HL-60 (cell line): Measurements from ENCODE around the gene TARDBP.

ENCODE experiments used
- DNase-seq, 2 experiments: peaks; one replicate each; pipeline ENCODE4 v3.0.0-alpha.2; 2010 to 2020; ENCODE audit warnings: low read depth in 1 of 2, low spot score in 1 of 2
- H3K27ac ChIP-seq: fragments of 250-450 bp; sonication (Bioruptor Pico); replicated peaks from 2 replicates; pipeline ENCODE4 v1.5.1; 2020; ENCODE audit warnings: mild to moderate bottlenecking, moderate library complexity
- H3K27me3 ChIP-seq: fragments of 250-450 bp; sonication (Bioruptor Pico); 2 replicates; pipeline ENCODE4 v1.5.1; 2021; ENCODE audit warnings: mild to moderate bottlenecking, moderate library complexity; ENCODE audit not compliant: insufficient read depth, poor library complexity, severe bottlenecking
- H3K4me3 ChIP-seq: replicated peaks from 2 replicates; pipeline ENCODE4 v1.5.1; 2011; ENCODE audit warnings: mild to moderate bottlenecking, control low read depth, low read length; ENCODE audit not compliant: insufficient read depth
- GABPA ChIP-seq: IDR thresholded peaks from 2 replicates; pipeline ENCODE4 v1.6.1; 2012; ENCODE audit warnings: low read depth
- POLR2AphosphoS5 ChIP-seq: IDR thresholded peaks from 2 replicates; pipeline ENCODE4 v1.6.1; 2012; ENCODE audit warnings: low read depth
- SPI1 ChIP-seq: IDR thresholded peaks from 2 replicates; pipeline ENCODE4 v1.6.1; 2012; ENCODE audit warnings: low read depth, mild to moderate bottlenecking, borderline replicate concordance
- long read RNA-seq: library from polyadenylated mRNA; unstranded; transcript quantifications from one replicate; pipeline ENCODE4 v2.0.0, GENCODE V29; 2020
- TF ChIP-seq, protein P1 (sequence below): IDR thresholded peaks from one replicate; pipeline ENCODE4 v1.5.1; 2011; ENCODE audit warnings: low read length, control low read depth, inconsistent platforms; ENCODE audit not compliant: insufficient read depth
- TF ChIP-seq, protein P2 (sequence below): IDR thresholded peaks from 2 replicates; pipeline ENCODE4 v1.6.1; 2012; ENCODE audit warnings: low read depth; ENCODE audit not compliant: insufficient replicate concordance

Gene TARDBP
- long read RNA-seq, full-length matches to known transcripts, result 522 of 579 reads
- long read RNA-seq, partial matches to known transcripts, result 13 of 579 reads
- long read RNA-seq, other reads (novel, unspliced or antisense), result 44 of 579 reads

DNA sequence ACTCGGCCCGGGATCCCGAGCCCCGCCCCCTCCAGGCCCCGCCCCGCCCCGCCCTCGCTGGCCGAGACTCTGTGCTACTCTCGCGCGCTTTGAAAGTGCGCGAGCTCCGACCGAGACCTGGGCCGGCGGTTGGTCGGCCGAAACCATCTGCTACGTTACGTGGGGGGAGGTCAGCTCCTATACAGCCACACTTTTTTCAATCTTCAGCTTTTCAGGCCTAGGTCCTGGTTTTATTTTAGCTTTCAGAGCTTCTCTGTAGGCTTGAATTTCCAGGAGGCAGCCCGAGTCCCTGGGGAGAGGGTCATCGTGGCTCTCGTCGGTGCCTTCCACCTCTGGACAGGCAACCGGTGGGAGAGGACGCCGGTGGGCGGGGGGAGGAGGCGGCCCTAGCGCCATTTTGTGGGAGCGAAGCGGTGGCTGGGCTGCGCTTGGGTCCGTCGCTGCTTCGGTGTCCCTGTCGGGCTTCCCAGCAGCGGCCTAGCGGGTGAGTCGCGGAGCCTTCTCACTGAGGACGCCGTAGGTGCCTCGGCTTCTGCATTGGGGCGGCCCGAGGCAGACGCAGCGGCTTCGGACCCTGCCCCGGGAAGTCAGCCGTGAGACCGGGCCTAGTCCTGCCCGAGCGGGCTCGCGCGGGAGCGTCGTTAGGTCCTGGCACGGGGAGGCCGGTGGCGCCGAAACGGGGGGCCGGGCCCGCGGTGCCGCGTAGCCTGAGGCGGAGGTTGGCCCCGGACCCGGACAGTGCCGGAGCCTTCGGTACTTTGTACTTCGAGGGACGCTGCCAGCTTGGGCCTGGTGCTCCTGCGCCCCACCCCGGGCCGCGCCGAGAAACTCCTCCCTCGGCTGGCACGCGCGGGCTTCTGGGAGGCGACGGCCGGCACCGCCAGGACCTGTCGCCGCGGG, at the start of gene TARDBP:
Gene TARDBP, plus strand, starts transcription at position 395 of the 900 bp plus-strand sequence. CDS start 1,074 bp downstream, outside the sequence.
- peak within 1 kb of the TSS; percentile 87 for H3K4me3 ChIP-seq
- TF ChIP-seq, protein P1, sequence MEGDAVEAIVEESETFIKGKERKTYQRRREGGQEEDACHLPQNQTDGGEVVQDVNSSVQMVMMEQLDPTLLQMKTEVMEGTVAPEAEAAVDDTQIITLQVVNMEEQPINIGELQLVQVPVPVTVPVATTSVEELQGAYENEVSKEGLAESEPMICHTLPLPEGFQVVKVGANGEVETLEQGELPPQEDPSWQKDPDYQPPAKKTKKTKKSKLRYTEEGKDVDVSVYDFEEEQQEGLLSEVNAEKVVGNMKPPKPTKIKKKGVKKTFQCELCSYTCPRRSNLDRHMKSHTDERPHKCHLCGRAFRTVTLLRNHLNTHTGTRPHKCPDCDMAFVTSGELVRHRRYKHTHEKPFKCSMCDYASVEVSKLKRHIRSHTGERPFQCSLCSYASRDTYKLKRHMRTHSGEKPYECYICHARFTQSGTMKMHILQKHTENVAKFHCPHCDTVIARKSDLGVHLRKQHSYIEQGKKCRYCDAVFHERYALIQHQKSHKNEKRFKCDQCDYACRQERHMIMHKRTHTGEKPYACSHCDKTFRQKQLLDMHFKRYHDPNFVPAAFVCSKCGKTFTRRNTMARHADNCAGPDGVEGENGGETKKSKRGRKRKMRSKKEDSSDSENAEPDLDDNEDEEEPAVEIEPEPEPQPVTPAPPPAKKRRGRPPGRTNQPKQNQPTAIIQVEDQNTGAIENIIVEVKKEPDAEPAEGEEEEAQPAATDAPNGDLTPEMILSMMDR, result no peak
- TF ChIP-seq SPI1, result no peak
- TF ChIP-seq POLR2AphosphoS5, result peak; percentile 93
- TF ChIP-seq, protein P2, sequence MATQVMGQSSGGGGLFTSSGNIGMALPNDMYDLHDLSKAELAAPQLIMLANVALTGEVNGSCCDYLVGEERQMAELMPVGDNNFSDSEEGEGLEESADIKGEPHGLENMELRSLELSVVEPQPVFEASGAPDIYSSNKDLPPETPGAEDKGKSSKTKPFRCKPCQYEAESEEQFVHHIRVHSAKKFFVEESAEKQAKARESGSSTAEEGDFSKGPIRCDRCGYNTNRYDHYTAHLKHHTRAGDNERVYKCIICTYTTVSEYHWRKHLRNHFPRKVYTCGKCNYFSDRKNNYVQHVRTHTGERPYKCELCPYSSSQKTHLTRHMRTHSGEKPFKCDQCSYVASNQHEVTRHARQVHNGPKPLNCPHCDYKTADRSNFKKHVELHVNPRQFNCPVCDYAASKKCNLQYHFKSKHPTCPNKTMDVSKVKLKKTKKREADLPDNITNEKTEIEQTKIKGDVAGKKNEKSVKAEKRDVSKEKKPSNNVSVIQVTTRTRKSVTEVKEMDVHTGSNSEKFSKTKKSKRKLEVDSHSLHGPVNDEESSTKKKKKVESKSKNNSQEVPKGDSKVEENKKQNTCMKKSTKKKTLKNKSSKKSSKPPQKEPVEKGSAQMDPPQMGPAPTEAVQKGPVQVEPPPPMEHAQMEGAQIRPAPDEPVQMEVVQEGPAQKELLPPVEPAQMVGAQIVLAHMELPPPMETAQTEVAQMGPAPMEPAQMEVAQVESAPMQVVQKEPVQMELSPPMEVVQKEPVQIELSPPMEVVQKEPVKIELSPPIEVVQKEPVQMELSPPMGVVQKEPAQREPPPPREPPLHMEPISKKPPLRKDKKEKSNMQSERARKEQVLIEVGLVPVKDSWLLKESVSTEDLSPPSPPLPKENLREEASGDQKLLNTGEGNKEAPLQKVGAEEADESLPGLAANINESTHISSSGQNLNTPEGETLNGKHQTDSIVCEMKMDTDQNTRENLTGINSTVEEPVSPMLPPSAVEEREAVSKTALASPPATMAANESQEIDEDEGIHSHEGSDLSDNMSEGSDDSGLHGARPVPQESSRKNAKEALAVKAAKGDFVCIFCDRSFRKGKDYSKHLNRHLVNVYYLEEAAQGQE, result peak; percentile 58
- no peak for TF ChIP-seq GABPA
- H3K27ac ChIP-seq, result peak within 1 kb of the TSS; percentile 100
- DNase-seq, result peak; percentile 84 to 89
- H3K27me3 ChIP-seq, result no peaks in the 10 kb centered on the region

DNA sequence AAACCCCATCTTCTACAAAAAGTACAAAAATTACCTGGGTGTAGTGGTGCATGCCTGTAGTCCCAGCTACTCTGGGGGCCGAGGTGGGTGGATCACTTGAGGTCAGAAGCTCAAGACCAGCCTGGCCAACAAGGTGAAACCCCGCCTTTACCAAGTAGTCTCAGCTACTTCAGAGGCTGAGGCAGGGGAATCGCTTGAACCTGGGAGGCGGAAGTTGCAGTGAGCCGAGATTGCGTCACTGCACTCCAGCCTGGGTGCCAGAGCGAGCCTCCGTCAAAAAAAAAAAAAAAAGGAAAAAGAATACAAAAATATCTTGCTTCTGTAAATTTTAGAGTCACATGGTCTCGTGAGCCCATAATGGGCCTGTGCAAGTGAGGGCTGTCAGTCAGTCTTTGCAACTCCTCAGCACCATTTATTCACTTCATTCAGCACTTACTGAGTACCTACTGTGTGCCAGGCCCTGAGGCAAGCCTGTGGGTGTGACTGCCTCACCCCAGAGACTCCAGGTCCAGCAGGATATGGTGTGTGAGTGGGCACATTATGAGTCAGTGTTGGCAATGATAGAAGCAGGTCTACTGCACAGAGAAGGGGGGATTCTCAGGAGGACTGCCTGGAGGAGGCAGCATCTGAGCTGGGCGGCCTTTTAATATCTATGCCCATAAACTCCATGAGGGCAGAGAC, 46.8 kb upstream of the TARDBP start:
- H3K27me3 ChIP-seq, result no peaks in the 10 kb centered on the region
- peak; percentile 57 to 91 for DNase-seq
- TF ChIP-seq, protein P1, result no peak
- TF ChIP-seq, protein P2, result no peak
- TF ChIP-seq POLR2AphosphoS5, result no peak
- TF ChIP-seq SPI1, result no peak
- TF ChIP-seq GABPA, result no peak
- H3K27ac ChIP-seq, result peak overlapping the region; percentile 70
- H3K4me3 ChIP-seq, result peak overlapping the region; percentile 17; the same call in 1 of the 2 replicates

DNA sequence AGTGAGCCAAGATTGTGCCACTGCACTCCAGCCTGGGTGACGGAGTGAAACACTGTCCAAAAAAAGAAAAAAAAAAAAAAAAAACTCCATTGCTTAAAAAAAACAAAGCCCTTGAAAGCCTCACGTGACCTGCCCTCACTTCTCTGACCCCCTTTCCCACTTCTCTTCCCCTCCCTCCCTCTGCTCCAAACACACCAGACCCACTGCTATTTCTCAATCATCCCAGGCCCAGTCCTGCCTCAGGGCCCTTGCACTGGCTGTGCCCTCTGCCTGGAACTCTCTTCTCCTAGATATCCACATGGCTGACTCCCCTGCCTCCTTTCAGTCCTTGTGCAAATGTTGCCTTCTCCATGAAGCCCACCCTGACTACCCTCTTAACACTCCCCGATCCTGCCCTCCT, 45.4 kb upstream of the TARDBP start:
- DNase-seq, result peak; percentile 29 to 53
- Histone ChIP-seq H3K27ac (peak overlapping the region; percentile 70; the same call in 1 of the 2 replicates), H3K27me3 (no peaks in the 10 kb centered on the region), H3K4me3 (no peak overlapping the region)
- TF ChIP-seq, protein P1, result no peak
- TF ChIP-seq SPI1, result no peak
- no peak for TF ChIP-seq POLR2AphosphoS5
- TF ChIP-seq, protein P2, result no peak
- no peak for TF ChIP-seq GABPA
